ENCODE measurements around the gene PLA2G7. TPM values are rescaled to one million over a fixed set of nuclear protein-coding genes. Genes with fewer than 3 reads are reported as not detected.

The PLA2G7 gene
- total and polyA plus RNA-seq, 2 donors (not counting 3 experiments of a cell fraction or from before 2014, with no cell fraction given): not detected

- POLR2A ChIA-PET: no interaction called here
- Histone ChIP-seq H2AFZ (ENCODE audit: low read depth, low read length) (no peak overlapping the region), H3K9me3 (replicated peaks; ENCODE audit: control insufficient read depth, insufficient read depth, low read length) (no peaks in the 10 kb centered on the region), H3K4me3 (replicated peaks in 1 of 3; ENCODE audit: insufficient read depth in 1 of 3, low read depth in 1 of 3, low read length in 3 of 3) (no peak overlapping the region), H3K36me3 (ENCODE audit: control insufficient read depth in 2 of 2, extremely low read depth in 1 of 2, insufficient read depth in 2 of 2, low read length in 2 of 2) (no peaks in the 10 kb centered on the region), H3K4me1 (ENCODE audit: control insufficient read depth, extremely low read depth, insufficient read depth, low read length) (peaks cover 5% of the 10 kb centered on the region), H3K27ac (ENCODE audit: insufficient read depth, low read depth, low read length) (no peak overlapping the region), H3K9ac (replicated peaks; ENCODE audit: extremely low read depth, insufficient read depth, low read length) (no peak overlapping the region), H3K9me1 (replicated peaks; ENCODE audit: control insufficient read depth, extremely low read depth, insufficient read depth, low read length) (no peaks in the 10 kb centered on the region), H4K20me1 (replicated peaks; ENCODE audit: control insufficient read depth, extremely low read depth, insufficient read depth, low read length) (no peaks in the 10 kb centered on the region), H3K79me2 (ENCODE audit: control insufficient read depth, insufficient read depth, low read length) (no peaks in the 10 kb centered on the region), H3K4me2 (ENCODE audit: insufficient read depth, low read length) (no peak overlapping the region), H3K27me3 (ENCODE audit: control insufficient read depth in 2 of 2, insufficient read depth in 2 of 2, low read length in 2 of 2) (peaks cover 26 to 46% of the 10 kb centered on the region in 2 experiments)
- DNase-seq (ENCODE audit: low read depth, low spot score) (no peak), FAIRE-seq (no peak)
- dilution Hi-C loops (cut with MboI; ENCODE audit: extremely low pct_ligation_motif_present, low sequenced_read_pairs) (no loop called here), intact Hi-C loops (cut with micrococcal nuclease) (no loop called here)
- no TSS peak for BruUV-seq (replicated peaks)
- no peak for TF ChIP-seq FOS (IDR thresholded peaks at IDR 0.05; ENCODE audit: borderline replicate concordance, insufficient read depth, low read length)
- TF ChIP-seq GATA2 (IDR thresholded peaks at IDR 0.05; ENCODE audit: insufficient read depth, insufficient read length, low read depth, low read length): no peak
- no peak for TF ChIP-seq MYC (IDR thresholded peaks at IDR 0.05; ENCODE audit: low read depth, low read length)
- TF ChIP-seq EZH2 (IDR thresholded peaks at IDR 0.05; ENCODE audit: borderline replicate concordance, low read depth, low read length, severe bottlenecking): no peak
- no peak for TF ChIP-seq CTCF (IDR thresholded peaks at IDR 0.05; ENCODE audit: extremely low read depth in 1 of 2, insufficient read depth in 1 of 2, low read depth in 1 of 2, low read length in 2 of 2)
- no peak for TF ChIP-seq MAX (IDR thresholded peaks at IDR 0.05; ENCODE audit: insufficient read depth, insufficient read length)
- no peak for TF ChIP-seq POLR2A (IDR thresholded peaks at IDR 0.05; ENCODE audit: low read depth, low read length)
- no peak for TF ChIP-seq JUN (IDR thresholded peaks at IDR 0.05; ENCODE audit: borderline replicate concordance, insufficient read depth, insufficient read length, low read depth)
- TF ChIP-seq POLR2AphosphoS5 (IDR thresholded peaks at IDR 0.05; ENCODE audit: insufficient read depth, low read depth, low read length): no peak
- CTCF ChIA-PET: interaction anchor here (1.4 to 1.5 kb wide), 2 partner anchors 23 to 316 kb away, joined by 3 read pairs; no protein-coding TSS in a partner anchor
Observed at GRCh38 chr6:46730921-46731461, 4.2 kb downstream of the PLA2G7 start.

Measured in endothelial cell of umbilical vein (primary cell).